Activated T-helper 17 cell treated with anti-CD3 and anti-CD28 coated beads, Interleukin-2, amount 50 U/mL, for 72 hours (primary cell): ENCODE results near the gene C2orf76. TPM values are rescaled to one million over a fixed set of nuclear protein-coding genes. Genes with fewer than 3 reads are reported as not detected.
"Not testable (repeated sequence)": the region's sequence is repeated elsewhere in the genome, so short reads cannot be mapped to it uniquely, and the experiment has no call there.

ENCODE experiments used
- ATAC-seq: fragments of 150-1000 bp; cut with Tn5 transposase; replicated peaks from 2 replicates; pipeline ENCODE4 v1.10.0; 2021; ENCODE audit warnings: mild to moderate bottlenecking, moderate library complexity
- H3K27ac Mint-ChIP-seq: one replicate; pipeline ENCODE4 v1.8.0; 2022; ENCODE audit warnings: mixed read lengths
- H3K27me3 Mint-ChIP-seq: one replicate; pipeline ENCODE4 v1.8.0; 2022; ENCODE audit warnings: mixed read lengths
- H3K36me3 Mint-ChIP-seq: one replicate; pipeline ENCODE4 v1.8.0; 2022; ENCODE audit warnings: low read depth, mild to moderate bottlenecking, mixed read lengths
- H3K4me1 Mint-ChIP-seq: one replicate; pipeline ENCODE4 v1.8.0; 2022; ENCODE audit warnings: mixed read lengths
- H3K4me3 Mint-ChIP-seq: one replicate; pipeline ENCODE4 v1.8.0; 2022; ENCODE audit warnings: mild to moderate bottlenecking, mixed read lengths
- H3K9me3 Mint-ChIP-seq: one replicate; pipeline ENCODE4 v1.8.0; 2022; ENCODE audit warnings: mixed read lengths
- total RNA-seq, 2 donors: library from RNA; stranded (reverse); gene quantifications; one replicate each; pipeline ENCODE4 v1.2.3, GENCODE V29; 2022

C2orf76 gene
- total RNA-seq, 2 donors from 2014 or later, result 9.6 to 11.7 TPM

- Mint-ChIP-seq H3K4me3 (no peak overlapping the region), H3K4me1 (no peaks in the 10 kb centered on the region), H3K27me3 (no peaks in the 10 kb centered on the region), H3K27ac (no peak overlapping the region), H3K9me3 (no peaks in the 10 kb centered on the region), H3K36me3 (peaks cover 5% of the 10 kb centered on the region)
- ATAC-seq, result no peak
These were observed 78.1 kb downstream of the C2orf76 start for GRCh38 chr2:119288576-119288975.

- Mint-ChIP-seq H3K27ac (no peak overlapping the region), H3K36me3 (peaks cover 5% of the 10 kb centered on the region), H3K4me1 (no peaks in the 10 kb centered on the region), H3K4me3 (no peak overlapping the region), H3K9me3 (no peaks in the 10 kb centered on the region), H3K27me3 (no peaks in the 10 kb centered on the region)
- ATAC-seq, result no peak
These were observed 80.0 kb downstream of the C2orf76 start for GRCh38 chr2:119286661-119287060.

DNA sequence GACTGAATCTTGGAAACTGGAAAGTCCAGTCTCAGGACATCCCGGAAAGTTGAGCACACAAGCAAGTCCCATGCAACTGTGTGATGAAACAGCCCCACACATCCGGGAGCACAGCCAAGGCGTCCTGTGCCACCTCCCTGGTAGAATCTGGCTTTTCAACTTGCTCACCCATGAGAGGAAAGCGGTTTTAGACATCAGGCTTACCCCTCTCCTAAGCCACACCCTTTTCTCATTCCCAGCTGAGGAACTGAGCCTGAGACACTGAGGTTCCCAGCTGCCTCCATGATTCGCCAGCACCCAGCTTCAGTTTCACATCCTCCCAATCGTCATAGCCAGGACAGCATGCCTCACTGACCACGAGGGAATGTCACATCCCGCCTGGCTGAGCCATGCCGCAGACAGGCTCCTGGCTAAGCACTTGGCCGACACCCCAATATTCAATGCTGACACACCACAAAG lies 82.7 kb downstream of the C2orf76 start:
- Mint-ChIP-seq H3K9me3 (no peaks in the 10 kb centered on the region), H3K27ac (no peak overlapping the region), H3K27me3 (no peaks in the 10 kb centered on the region), H3K4me3 (no peak overlapping the region), H3K4me1 (no peaks in the 10 kb centered on the region), H3K36me3 (peaks cover 5% of the 10 kb centered on the region)
- ATAC-seq, result no peak

- Mint-ChIP-seq H3K9me3 (no peaks in the 10 kb centered on the region), H3K27ac (no peak overlapping the region), H3K36me3 (peaks cover 5% of the 10 kb centered on the region), H3K27me3 (no peaks in the 10 kb centered on the region), H3K4me3 (no peak overlapping the region), H3K4me1 (no peaks in the 10 kb centered on the region)
- ATAC-seq, result no peak
These were observed 83.6 kb downstream of the C2orf76 start for GRCh38 chr2:119282996-119283511.

DNA sequence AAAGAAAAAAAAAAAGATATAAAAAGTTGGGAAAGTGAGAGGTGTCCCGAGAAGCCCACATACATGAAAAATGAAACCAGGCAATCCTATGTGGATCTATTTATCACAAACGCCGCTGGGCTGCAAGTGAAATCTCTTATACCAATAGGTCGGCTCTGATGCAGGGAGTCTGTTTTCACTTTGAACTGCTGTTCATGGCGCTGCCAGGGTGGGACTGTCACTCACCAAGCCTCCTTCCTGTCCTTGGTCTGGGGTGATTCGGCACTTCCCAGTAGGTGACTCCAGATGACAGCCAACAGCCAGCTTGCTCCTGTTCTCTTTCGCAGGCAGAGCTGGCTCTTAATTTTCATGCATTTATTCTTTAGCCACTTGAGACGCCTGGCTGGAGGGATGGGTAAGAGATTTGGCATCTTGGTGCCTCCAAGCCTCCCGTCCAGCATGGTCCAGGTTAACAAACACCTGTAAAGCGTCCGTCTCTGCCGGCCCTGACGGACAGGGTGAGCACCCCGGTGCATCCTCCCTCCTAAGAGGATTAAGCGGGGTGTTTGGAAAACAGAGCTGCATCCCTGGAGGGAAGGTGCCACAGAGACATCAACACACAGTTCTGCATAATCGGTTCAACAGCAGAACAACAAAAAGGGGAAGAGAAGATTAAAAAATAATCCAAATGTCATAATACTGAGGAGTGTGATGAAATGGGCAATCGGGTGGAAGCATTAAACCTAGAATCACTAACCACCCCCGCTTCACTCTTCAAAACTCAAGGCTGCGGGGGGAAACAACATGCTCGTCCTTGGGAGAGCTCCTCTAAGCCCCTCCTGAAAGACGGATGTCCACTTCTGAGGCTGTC lies 84.3 kb downstream of the C2orf76 start:
- Mint-ChIP-seq H3K9me3 (no peaks in the 10 kb centered on the region), H3K4me3 (no peak overlapping the region), H3K4me1 (no peaks in the 10 kb centered on the region), H3K27me3 (no peaks in the 10 kb centered on the region), H3K36me3 (peaks cover 5% of the 10 kb centered on the region), H3K27ac (no peak overlapping the region)
- no peak for ATAC-seq

DNA sequence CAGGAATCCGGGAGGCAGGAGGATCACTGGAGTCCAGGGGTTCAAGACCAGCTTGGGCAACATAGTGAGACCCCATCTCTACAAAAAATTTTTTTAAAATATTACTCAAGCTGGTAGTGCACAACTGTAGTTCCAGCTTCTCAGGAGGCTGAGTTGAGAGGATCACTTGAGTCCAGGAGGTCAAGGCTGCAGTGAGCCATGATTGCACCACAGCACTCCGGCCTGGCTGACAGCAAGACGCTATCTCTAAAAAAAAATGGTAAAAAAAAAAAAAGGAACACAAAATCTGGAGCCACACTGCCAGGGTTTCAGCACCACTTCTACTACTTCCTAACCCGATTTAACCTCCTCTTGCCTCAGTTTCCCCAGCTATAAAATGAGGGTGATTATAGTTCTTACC lies 86.0 kb downstream of the C2orf76 start:
- H3K27ac Mint-ChIP-seq, result no peak overlapping the region
- no peaks in the 10 kb centered on the region for H3K27me3 Mint-ChIP-seq
- no peaks in the 10 kb centered on the region for H3K4me1 Mint-ChIP-seq
- no peaks in the 10 kb centered on the region for H3K36me3 Mint-ChIP-seq
- H3K4me3 Mint-ChIP-seq, result no peak overlapping the region
- ATAC-seq, result no peak
- H3K9me3 Mint-ChIP-seq, result no peaks in the 10 kb centered on the region

- H3K27me3 Mint-ChIP-seq, result no peaks in the 10 kb centered on the region
- ATAC-seq, result no peak
These were observed 87.0 kb downstream of the C2orf76 start for GRCh38 chr2:119279666-119280065.

GRCh38 chr2:119278946-119279345 lies 87.7 kb downstream of the C2orf76 start:
- H3K27me3 Mint-ChIP-seq, result no peaks in the 10 kb centered on the region
- no peaks in the 10 kb centered on the region for H3K9me3 Mint-ChIP-seq
- no peaks in the 10 kb centered on the region for H3K4me1 Mint-ChIP-seq
- no peak overlapping the region for H3K27ac Mint-ChIP-seq
- H3K4me3 Mint-ChIP-seq, result no peak overlapping the region
- ATAC-seq, result no peak
- H3K36me3 Mint-ChIP-seq, result no peaks in the 10 kb centered on the region

More at GRCh38 chr2:119279666-119280065, 87.0 kb downstream of the C2orf76 start:
- Mint-ChIP-seq H3K27ac (no peak overlapping the region), H3K4me3 (no peak overlapping the region), H3K9me3 (no peaks in the 10 kb centered on the region), H3K36me3 (no peaks in the 10 kb centered on the region), H3K4me1 (no peaks in the 10 kb centered on the region)

- not testable (repeated sequence) for H3K9me3 Mint-ChIP-seq
These were observed 88.2 kb downstream of the C2orf76 start for GRCh38 chr2:119278385-119278784.

GRCh38 chr2:119276864-119277263 lies 89.8 kb downstream of the C2orf76 start:
- no peak overlapping the region for H3K4me3 Mint-ChIP-seq
- no peaks in the 10 kb centered on the region for H3K4me1 Mint-ChIP-seq
- no peak overlapping the region for H3K27ac Mint-ChIP-seq
- H3K9me3 Mint-ChIP-seq, result no peaks in the 10 kb centered on the region
- H3K27me3 Mint-ChIP-seq, result no peaks in the 10 kb centered on the region
- ATAC-seq, result no peak
- no peaks in the 10 kb centered on the region for H3K36me3 Mint-ChIP-seq

More at GRCh38 chr2:119278385-119278784, 88.2 kb downstream of the C2orf76 start:
- H3K27me3 Mint-ChIP-seq, H3K4me3 Mint-ChIP-seq, ATAC-seq, H3K27ac Mint-ChIP-seq, H3K36me3 Mint-ChIP-seq, H3K4me1 Mint-ChIP-seq: not testable (repeated sequence)

- H3K36me3 Mint-ChIP-seq, result no peaks in the 10 kb centered on the region
- H3K4me1 Mint-ChIP-seq, result no peaks in the 10 kb centered on the region
- no peak overlapping the region for H3K4me3 Mint-ChIP-seq
- H3K27me3 Mint-ChIP-seq, result peaks cover 9% of the 10 kb centered on the region
- no peaks in the 10 kb centered on the region for H3K9me3 Mint-ChIP-seq
- no peak for ATAC-seq
- H3K27ac Mint-ChIP-seq, result no peak overlapping the region
These were observed 99.0 kb downstream of the C2orf76 start for GRCh38 chr2:119267604-119268003.

- no peaks in the 10 kb centered on the region for H3K9me3 Mint-ChIP-seq
- ATAC-seq, result no peak
- peaks cover 9% of the 10 kb centered on the region for H3K27me3 Mint-ChIP-seq
- H3K4me3 Mint-ChIP-seq, result no peak overlapping the region
- no peaks in the 10 kb centered on the region for H3K36me3 Mint-ChIP-seq
- no peak overlapping the region for H3K27ac Mint-ChIP-seq
- H3K4me1 Mint-ChIP-seq, result no peaks in the 10 kb centered on the region
These were observed 100.5 kb downstream of the C2orf76 start for GRCh38 chr2:119266091-119266589.

DNA sequence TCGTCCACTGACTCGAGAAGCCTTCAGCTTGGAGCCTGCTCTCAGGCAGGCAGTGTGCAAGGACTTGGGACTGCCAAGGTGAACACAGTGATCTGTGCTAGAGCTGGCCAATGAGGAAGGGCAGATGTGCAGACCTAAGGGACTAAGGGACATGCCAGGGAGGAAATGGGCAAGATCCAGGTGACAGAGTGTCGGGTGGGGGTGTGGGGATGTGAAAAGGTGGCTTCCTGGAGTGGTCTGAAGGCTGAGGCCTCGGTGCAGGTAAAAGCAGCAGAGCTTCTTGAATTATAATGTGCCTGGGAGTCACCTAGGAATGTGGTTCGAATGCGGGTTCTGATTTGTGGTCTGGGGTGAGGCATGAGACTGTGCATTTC lies 101.0 kb downstream of the C2orf76 start:
- H3K4me3 Mint-ChIP-seq, result no peak overlapping the region
- H3K36me3 Mint-ChIP-seq, result no peaks in the 10 kb centered on the region
- no peaks in the 10 kb centered on the region for H3K4me1 Mint-ChIP-seq
- peaks cover 9% of the 10 kb centered on the region for H3K27me3 Mint-ChIP-seq
- H3K27ac Mint-ChIP-seq, result no peak overlapping the region
- H3K9me3 Mint-ChIP-seq, result no peaks in the 10 kb centered on the region
- ATAC-seq, result no peak

DNA sequence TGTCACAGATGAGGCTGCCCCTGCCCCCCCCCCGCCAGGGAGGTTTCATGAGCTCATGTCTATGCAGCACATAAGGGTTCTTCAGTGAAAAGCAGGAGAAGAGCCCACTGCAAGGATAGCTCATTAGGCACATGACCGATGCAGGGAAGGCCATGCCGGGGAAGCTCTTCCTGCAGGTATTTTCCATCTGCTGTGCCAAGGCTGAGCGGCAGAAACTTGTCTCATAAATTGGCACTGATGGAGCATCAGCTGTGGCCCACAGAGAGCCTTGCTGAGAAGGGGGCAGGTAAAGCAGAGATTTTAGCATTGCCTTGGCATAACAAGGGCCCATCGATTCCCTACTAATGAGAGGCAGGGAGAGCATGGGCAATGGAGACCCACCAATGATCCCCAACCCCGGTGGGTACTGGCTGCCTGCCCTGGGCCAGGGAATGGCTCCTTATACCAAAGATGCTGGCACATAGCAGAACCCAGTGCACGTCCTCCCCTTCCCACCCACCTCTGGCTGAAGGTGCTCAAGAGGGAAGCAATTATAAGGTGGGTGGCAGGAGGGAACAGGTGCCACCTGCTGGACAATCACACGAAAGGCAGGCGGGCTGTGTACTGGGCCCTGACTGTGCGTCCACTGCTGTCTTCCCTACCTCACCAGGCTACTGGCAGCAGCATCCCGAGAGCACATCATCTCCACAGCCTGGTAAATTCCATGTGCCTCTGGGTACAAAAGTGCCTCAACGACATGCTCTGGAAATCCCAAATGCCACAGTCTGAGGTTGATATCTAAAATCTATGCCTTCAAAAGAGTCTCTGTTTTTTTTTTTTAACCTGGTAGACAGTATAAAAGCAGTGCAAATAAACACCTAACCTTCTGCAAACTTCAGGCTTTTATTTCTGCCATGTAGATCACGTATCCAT lies 101.6 kb downstream of the C2orf76 start:
- no peaks in the 10 kb centered on the region for H3K36me3 Mint-ChIP-seq
- H3K4me1 Mint-ChIP-seq, result no peaks in the 10 kb centered on the region
- no peak overlapping the region for H3K4me3 Mint-ChIP-seq
- no peak overlapping the region for H3K27ac Mint-ChIP-seq
- peaks cover 9% of the 10 kb centered on the region for H3K27me3 Mint-ChIP-seq
- no peaks in the 10 kb centered on the region for H3K9me3 Mint-ChIP-seq
- ATAC-seq, result peak; percentile 31
